Measurements from ENCODE around the gene ARHGAP28. TPM values are rescaled to one million over a fixed set of nuclear protein-coding genes. Genes with fewer than 3 reads are reported as not detected.

Gene ARHGAP28
- 5.3 and 9.5 TPM in 2 replicates for polyA plus RNA-seq (2011; rRNA removed)
- polyA minus RNA-seq (2011; rRNA and poly(A)+ RNA removed), result 7.9 and 9.6 TPM in 2 replicates

GRCh38 chr18:6729247-6730091 is at the start of gene ARHGAP28:
Gene ARHGAP28 (plus strand): TSS chr18:6729716. CDS start chr18:6729822, 106 bp downstream.
- ChIA-PET POLR2A (no interaction called here), CTCF (interaction anchor here (1.0 to 4.2 kb wide), 3 partner anchors 101 to 157 kb away, joined by 3 to 14 read pairs (median 3); no protein-coding TSS in a partner anchor)
- Histone ChIP-seq H3K4me3 (ENCODE audit: low read depth, low read length) (peak within 1 kb of the TSS; percentile 77), H3K36me3 (ENCODE audit: control insufficient read depth, insufficient read depth, low read length) (no peaks in the 10 kb centered on the region), H3K27me3 (ENCODE audit: control insufficient read depth, insufficient read depth, low read length) (no peaks in the 10 kb centered on the region)
- DNase-seq (ENCODE audit: low read depth), result peak; percentile 77
- TF ChIP-seq CTCF (IDR thresholded peaks at IDR 0.05; ENCODE audit: insufficient read depth, low read depth, low read length), result peak; percentile 28; the same call in 1 of the 2 replicates

- Histone ChIP-seq H3K27me3 (ENCODE audit: control insufficient read depth, insufficient read depth, low read length) (no peaks in the 10 kb centered on the region; the same call in 1 of the 2 replicates), H3K36me3 (ENCODE audit: control insufficient read depth, insufficient read depth, low read length) (no peaks in the 10 kb centered on the region), H3K4me3 (ENCODE audit: low read depth, low read length) (no peak overlapping the region)
- CTCF ChIA-PET, result no interaction called here
- no peak for DNase-seq (ENCODE audit: low read depth)
- POLR2A ChIA-PET, result no interaction called here
- no peak for TF ChIP-seq CTCF (IDR thresholded peaks at IDR 0.05; ENCODE audit: insufficient read depth, low read depth, low read length)
These were observed 48.1 kb upstream of the ARHGAP28 start for GRCh38 chr18:6681331-6681875.

- POLR2A ChIA-PET, result no interaction called here
- Histone ChIP-seq H3K4me3 (ENCODE audit: low read depth, low read length) (no peak overlapping the region), H3K36me3 (ENCODE audit: control insufficient read depth, insufficient read depth, low read length) (no peaks in the 10 kb centered on the region), H3K27me3 (ENCODE audit: control insufficient read depth, insufficient read depth, low read length) (no peaks in the 10 kb centered on the region; the same call in 1 of the 2 replicates)
- no peak for DNase-seq (ENCODE audit: low read depth)
- CTCF ChIA-PET, result no interaction called here
- TF ChIP-seq CTCF (IDR thresholded peaks at IDR 0.05; ENCODE audit: insufficient read depth, low read depth, low read length), result no peak
These were observed 46.9 kb upstream of the ARHGAP28 start for GRCh38 chr18:6682437-6683111.

- no peak for DNase-seq (ENCODE audit: low read depth)
- no peak for TF ChIP-seq CTCF (IDR thresholded peaks at IDR 0.05; ENCODE audit: insufficient read depth, low read depth, low read length)
- ChIA-PET CTCF (no interaction called here), POLR2A (no interaction called here)
- Histone ChIP-seq H3K4me3 (ENCODE audit: low read depth, low read length) (no peak overlapping the region), H3K27me3 (ENCODE audit: control insufficient read depth, insufficient read depth, low read length) (no peaks in the 10 kb centered on the region; the same call in 1 of the 2 replicates), H3K36me3 (ENCODE audit: control insufficient read depth, insufficient read depth, low read length) (no peaks in the 10 kb centered on the region)
These were observed 46.2 kb upstream of the ARHGAP28 start for GRCh38 chr18:6683112-6683876.

Data from BJ (cell line).